RWPE1 (cell line): ENCODE data around the gene TBCC.
"Not testable (repeated sequence)": the region's sequence is repeated elsewhere in the genome, so short reads cannot be mapped to it uniquely, and the experiment has no call there.

Experiments used
- CTCF ChIA-PET: fragments of 350-600 bp; sonication (Branson Sonifier 250); formaldehyde crosslinking; extraction: SDS; loops from one replicate; lab custom pipeline; 2021; lab: Yijun Ruan, JAX
- POLR2A ChIA-PET: fragments of 400-600 bp; formaldehyde crosslinking; extraction: SDS; loops from one replicate; lab custom pipeline; 2020; ENCODE audit warnings: antibody characterized with exemption; ENCODE audit not compliant: low non-redundant PET; lab: Yijun Ruan, JAX
- DNase-seq: peaks from one replicate; pipeline ENCODE4 v3.0.0; 2012; ENCODE audit warnings: low spot score
- H3K27ac ChIP-seq: fragments of 450-650 bp; 2 replicates; pipeline ENCODE4 v1.5.1; 2017
- TF ChIP-seq, protein P1 (sequence below): fragments of 450-650 bp; conservative IDR thresholded peaks from 2 replicates; pipeline ENCODE4 v1.5.1; 2017; ENCODE audit warnings: low read depth, mild to moderate bottlenecking

TBCC gene

DNA sequence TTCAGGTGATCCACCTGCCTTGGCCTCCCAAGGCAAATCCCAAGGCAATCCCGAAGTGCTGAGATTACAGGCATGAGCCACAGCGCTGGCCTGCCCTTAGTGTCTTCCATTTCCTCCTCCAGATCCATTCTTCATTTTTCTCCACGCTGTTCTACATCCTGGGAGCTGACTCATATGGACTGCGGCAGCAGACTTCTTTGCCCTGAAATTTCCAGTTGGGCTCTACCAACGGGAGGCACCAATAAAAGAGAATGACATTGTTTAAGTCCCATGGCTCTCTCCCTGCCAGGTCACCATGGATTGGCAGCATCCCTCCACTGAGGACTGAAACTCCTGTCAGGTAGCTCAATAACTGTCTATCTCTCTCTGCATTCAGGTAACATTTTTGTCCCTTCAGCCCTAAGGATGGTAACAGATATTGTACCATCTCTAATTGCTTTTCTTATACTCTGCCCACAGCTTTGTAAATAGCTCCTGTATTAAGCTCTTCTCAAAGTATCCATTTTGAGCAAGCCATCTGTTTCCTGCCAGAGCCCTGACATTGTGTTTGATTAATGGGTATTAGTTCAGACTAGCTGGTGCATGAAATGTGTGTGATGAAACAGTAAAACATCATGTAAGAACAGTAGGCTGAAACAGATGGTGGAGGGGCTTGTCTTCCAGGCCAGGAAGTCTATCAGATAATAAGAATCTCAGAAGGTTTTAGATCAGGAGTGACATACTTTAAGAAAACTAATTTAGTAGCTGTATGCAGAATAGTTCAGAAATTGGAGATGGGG, 3.6 kb downstream of the TBCC start:
- H3K27ac ChIP-seq, result peak overlapping the region; percentile 100
- DNase-seq, result peak; percentile 38
- CTCF ChIA-PET, result interaction anchor here (0.6 to 0.9 kb wide), 2 partner anchors 39 to 152 kb away, joined by 4 to 5 read pairs; no protein-coding TSS in a partner anchor
- POLR2A ChIA-PET, result interaction anchor here (0.6 kb wide), 2 partner anchors 36 to 44 kb away, joined by 3 to 6 read pairs; no protein-coding TSS in a partner anchor
- TF ChIP-seq, protein P1, sequence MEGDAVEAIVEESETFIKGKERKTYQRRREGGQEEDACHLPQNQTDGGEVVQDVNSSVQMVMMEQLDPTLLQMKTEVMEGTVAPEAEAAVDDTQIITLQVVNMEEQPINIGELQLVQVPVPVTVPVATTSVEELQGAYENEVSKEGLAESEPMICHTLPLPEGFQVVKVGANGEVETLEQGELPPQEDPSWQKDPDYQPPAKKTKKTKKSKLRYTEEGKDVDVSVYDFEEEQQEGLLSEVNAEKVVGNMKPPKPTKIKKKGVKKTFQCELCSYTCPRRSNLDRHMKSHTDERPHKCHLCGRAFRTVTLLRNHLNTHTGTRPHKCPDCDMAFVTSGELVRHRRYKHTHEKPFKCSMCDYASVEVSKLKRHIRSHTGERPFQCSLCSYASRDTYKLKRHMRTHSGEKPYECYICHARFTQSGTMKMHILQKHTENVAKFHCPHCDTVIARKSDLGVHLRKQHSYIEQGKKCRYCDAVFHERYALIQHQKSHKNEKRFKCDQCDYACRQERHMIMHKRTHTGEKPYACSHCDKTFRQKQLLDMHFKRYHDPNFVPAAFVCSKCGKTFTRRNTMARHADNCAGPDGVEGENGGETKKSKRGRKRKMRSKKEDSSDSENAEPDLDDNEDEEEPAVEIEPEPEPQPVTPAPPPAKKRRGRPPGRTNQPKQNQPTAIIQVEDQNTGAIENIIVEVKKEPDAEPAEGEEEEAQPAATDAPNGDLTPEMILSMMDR, result no peak

DNA sequence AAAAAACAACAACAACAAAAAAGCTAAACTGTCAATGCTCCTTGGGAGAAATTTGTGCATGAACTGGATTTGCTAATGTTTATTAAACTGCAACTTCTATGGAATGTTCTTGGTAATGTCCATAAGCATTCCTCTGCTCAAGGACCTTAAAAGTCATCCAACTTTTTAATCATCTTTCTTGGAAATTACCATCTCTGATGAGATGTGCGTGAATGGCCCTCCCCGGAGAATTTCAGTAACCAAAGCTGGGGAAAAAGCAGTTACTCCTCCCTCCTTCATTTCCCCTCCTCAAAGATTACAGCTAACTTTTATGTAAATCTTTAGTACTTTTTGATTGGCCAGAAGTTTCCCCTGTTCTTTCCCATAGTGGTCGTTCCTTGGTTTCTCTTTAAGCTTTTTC, 5.2 kb downstream of the TBCC start:
- POLR2A ChIA-PET, result no interaction called here
- H3K27ac ChIP-seq, result no peak overlapping the region
- no peak for DNase-seq
- TF ChIP-seq, protein P1, result no peak
- CTCF ChIA-PET, result interaction anchor here (1.1 kb wide), 1 partner anchor 15 kb away, joined by 3 read pairs; no protein-coding TSS in a partner anchor

DNA sequence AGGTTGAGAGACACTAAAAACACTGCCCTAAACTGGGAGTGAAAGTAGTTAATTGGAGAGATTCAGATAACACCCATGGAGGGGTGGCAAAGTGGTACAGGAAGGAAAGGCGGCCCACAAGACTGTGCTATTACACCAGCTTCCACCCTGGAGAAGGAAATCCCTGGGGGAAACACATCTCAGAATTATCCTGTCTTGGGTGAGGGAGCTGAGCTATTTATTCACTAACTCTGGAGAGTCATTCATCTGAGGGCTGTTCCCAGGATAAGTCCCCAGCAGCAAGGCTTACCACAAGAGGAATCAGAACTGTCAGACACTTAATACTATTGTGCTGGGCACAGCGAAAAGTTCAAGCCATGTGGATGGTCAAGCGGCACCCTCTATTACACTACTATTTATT, 9.9 kb downstream of the TBCC start:
- ChIA-PET POLR2A (no interaction called here), CTCF (no interaction called here)
- DNase-seq, result no peak
- H3K27ac ChIP-seq, result no peak overlapping the region
- TF ChIP-seq, protein P1, result no peak

DNA sequence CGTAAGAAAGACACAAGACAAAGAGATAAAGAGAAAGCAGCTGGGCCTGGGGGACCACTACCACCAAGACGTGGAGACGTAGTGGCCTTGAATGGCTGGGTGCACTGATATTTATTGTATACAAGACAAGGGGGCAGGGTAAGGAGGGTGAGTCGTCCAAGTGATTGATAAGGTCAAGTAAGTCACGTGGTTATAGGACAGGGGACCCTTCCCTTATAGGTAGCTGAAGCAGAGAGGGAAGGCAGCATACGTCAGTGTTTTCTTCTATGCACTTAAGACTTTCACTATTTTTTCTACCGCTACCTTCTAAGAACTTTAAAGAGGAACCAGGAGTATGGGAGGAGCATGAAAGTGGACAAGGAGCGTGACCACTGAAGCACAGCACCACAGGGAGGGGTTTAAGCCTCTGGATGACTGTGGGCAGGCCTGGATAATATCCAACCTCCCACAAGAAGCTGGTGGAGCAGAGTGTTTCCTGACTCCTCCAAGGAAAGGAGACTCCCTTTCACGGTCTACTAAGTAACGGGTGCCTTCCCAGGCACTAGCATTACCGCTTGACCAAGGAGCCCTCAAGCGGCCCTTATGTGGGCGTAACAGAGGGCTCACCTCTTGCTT, 11.9 kb downstream of the TBCC start:
- CTCF ChIA-PET, result interaction anchor here (0.6 kb wide), 1 partner anchor 783 kb away, joined by 3 read pairs; the partner anchor contains the start of genes POLR1C and YIPF3
- H3K27ac ChIP-seq, DNase-seq, POLR2A ChIA-PET: not testable (repeated sequence)

DNA sequence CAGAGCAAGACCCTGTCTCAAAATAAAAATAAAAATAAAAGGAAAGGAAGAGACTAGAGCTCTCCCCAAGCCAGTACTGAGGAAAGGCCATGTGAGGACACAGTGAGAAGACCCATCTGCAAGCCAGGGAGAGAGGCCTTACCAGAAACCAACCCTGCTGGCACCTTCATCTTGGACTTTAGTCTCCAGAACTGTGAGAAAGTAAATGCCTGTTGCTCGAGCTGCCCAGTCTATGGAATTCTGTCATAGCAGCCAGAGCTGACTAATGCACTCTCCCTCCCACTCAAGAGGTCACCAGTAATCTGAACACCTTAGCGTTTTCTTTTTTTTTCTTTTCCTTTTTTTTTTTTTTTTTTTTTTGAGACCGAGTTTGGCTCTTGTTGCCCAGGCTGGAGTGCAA, 16.2 kb downstream of the TBCC start:
- CTCF ChIA-PET, result interaction anchor here (0.6 to 0.8 kb wide), 2 partner anchors 33 to 77 kb away, joined by 3 read pairs; no protein-coding TSS in a partner anchor
- POLR2A ChIA-PET, result interaction anchor here (0.6 to 1.6 kb wide), 3 partner anchors 16 to 53 kb away, joined by 3 to 9 read pairs (median 4); partner anchors contain the start of gene TBCC
- peak overlapping the region; percentile 14; the same call in 1 of the 2 replicates for H3K27ac ChIP-seq
- TF ChIP-seq, protein P1, result no peak
- DNase-seq, result no peak

DNA sequence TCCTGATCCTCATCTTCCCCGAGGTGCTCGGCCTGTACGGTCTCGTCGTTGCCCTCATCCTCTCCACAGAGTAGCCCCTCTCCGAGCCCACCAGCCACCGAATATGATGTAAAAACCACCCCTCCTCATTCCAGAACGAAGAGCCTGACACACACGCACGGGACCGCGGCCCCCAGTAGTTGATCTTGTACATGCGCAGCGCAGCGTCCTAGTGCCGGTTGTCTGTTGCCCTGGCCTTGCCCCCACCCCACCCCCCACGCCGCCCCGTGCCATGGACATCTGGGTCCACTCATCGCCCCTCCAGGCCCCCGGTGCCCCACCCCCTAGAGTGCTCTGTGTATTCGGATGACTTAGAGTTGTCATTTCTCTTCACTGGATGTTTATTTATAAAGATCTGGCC, 18.3 kb downstream of the TBCC start:
- ChIA-PET CTCF (interaction anchor here (0.6 to 1.2 kb wide), 3 partner anchors 18 to 156 kb away, joined by 3 read pairs; no protein-coding TSS in a partner anchor), POLR2A (no interaction called here)
- H3K27ac ChIP-seq, result no peak overlapping the region
- no peak for DNase-seq
- TF ChIP-seq, protein P1, result no peak
